ENCODE measurements around the gene ZCCHC14. TPM values are rescaled to one million over a fixed set of nuclear protein-coding genes. Genes with fewer than 3 reads are reported as not detected.
"Not testable (repeated sequence)": the region's sequence is repeated elsewhere in the genome, so short reads cannot be mapped to it uniquely, and the experiment has no call there.

ZCCHC14 gene
- polyA plus RNA-seq, 1 experiment: 2.7 TPM

DNA sequence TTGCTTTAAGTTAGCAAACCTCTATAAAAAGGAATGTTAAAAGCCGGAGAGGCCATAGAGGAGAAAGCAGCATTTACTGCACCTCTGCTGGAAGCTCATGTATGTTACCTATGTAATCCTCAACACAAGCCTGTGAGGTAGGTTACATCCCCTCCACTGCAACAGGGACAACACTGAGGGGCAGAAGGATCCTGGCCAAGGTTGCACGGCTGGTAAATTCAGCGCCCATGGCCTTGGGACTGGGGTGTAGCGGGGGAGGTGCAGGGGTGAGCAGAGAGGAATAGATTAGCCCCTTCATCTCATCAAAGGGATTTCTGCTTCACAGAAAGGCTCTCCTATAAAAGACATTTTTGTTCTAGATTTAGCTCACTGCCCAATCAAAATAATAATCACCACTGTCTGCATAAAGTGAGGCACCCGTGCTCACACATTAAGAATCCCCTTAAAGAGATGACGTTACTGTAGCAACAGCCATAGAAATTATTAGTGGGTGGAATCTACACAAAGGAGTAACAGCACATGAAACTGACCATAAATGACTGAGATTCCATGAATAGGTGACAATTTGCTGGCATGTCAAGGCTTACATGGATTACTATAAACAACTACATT, 3.3 kb downstream of the ZCCHC14 start:
- POLR2A ChIA-PET: no interaction called here
- CTCF ChIA-PET: interaction anchor here (0.6 to 1.1 kb wide), 3 partner anchors 16 to 147 kb away, joined by 3 read pairs; no protein-coding TSS in a partner anchor
- no peaks in the 10 kb centered on the region for H3K27me3 ChIP-seq (ENCODE audit: control insufficient read depth, insufficient read depth, low read length)
- TF ChIP-seq, protein P1, sequence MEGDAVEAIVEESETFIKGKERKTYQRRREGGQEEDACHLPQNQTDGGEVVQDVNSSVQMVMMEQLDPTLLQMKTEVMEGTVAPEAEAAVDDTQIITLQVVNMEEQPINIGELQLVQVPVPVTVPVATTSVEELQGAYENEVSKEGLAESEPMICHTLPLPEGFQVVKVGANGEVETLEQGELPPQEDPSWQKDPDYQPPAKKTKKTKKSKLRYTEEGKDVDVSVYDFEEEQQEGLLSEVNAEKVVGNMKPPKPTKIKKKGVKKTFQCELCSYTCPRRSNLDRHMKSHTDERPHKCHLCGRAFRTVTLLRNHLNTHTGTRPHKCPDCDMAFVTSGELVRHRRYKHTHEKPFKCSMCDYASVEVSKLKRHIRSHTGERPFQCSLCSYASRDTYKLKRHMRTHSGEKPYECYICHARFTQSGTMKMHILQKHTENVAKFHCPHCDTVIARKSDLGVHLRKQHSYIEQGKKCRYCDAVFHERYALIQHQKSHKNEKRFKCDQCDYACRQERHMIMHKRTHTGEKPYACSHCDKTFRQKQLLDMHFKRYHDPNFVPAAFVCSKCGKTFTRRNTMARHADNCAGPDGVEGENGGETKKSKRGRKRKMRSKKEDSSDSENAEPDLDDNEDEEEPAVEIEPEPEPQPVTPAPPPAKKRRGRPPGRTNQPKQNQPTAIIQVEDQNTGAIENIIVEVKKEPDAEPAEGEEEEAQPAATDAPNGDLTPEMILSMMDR (IDR thresholded peaks at IDR 0.05; ENCODE audit: insufficient read depth, low read depth, low read length): no peak
- no peak for DNase-seq (ENCODE audit: low read depth)
- no peak overlapping the region for H3K4me3 ChIP-seq (ENCODE audit: low read depth, low read length)
- peaks cover 1% of the 10 kb centered on the region; the same call in 1 of the 2 replicates for H3K36me3 ChIP-seq (ENCODE audit: control insufficient read depth, insufficient read depth, low read length)

DNA sequence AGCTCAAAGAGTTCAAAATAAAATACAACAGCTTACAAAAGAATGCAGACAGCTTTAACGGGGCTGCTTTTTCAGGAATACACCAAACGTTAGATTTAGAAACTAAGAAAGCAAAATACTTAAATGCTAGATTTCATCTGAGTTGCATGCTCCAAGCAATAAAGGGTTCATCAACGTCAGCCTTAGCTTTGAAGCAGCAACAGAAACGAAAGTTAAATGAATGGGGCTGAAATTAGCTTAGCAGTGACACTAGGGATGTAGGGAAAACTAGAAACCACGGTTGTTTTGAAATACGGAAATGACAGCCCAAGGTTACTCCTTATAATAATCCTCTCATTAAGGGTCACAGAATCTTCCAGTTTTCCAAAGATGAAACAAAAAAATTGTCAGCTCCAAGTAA, 3.9 kb downstream of the ZCCHC14 start:
- H3K4me3 ChIP-seq (ENCODE audit: low read depth, low read length); DNase-seq (ENCODE audit: low read depth); POLR2A ChIA-PET; H3K27me3 ChIP-seq (ENCODE audit: control insufficient read depth, insufficient read depth, low read length); H3K36me3 ChIP-seq (ENCODE audit: control insufficient read depth, insufficient read depth, low read length): not testable (repeated sequence)
- CTCF ChIA-PET: interaction anchor here (0.6 to 1.1 kb wide), 2 partner anchors 16 to 23 kb away, joined by 3 read pairs; no protein-coding TSS in a partner anchor

DNA sequence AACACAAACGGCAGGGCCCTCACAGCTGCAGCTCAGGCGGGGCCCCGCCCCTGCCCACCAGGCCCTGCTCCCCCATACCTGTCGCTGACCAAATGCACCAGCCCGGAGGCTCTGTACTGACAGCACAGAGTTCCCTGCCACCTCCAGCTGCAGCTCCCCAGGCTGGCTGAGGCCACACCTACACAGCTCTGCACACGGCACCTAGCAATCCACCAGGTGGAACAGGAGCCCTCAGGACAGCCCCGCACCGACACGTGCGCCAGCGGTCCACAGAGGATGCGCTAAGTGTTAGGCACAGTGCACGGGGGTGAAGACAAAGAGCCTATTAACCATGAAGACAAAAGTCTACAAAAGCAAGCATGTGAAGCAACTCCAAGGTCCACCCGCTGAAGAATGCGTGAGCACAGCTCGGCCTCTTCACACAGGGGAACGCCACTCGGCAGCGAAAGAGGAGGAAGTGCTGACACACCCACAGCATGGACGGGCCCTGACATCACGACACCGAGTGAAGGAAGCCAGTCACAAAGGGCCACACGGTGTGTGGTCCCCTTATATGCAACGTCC, 5.4 kb downstream of the ZCCHC14 start:
- ChIA-PET POLR2A (no interaction called here), CTCF (interaction anchor here (1.5 kb wide), 2 partner anchors 70 to 95 kb away, joined by 3 to 5 read pairs; no protein-coding TSS in a partner anchor)
- peaks cover 1% of the 10 kb centered on the region; the same call in 1 of the 2 replicates for H3K36me3 ChIP-seq (ENCODE audit: control insufficient read depth, insufficient read depth, low read length)
- TF ChIP-seq, protein P1 (IDR thresholded peaks at IDR 0.05; ENCODE audit: insufficient read depth, low read depth, low read length): no peak
- no peaks in the 10 kb centered on the region for H3K27me3 ChIP-seq (ENCODE audit: control insufficient read depth, insufficient read depth, low read length)
- DNase-seq (ENCODE audit: low read depth): no peak
- H3K4me3 ChIP-seq (ENCODE audit: low read depth, low read length): no peak overlapping the region

DNA sequence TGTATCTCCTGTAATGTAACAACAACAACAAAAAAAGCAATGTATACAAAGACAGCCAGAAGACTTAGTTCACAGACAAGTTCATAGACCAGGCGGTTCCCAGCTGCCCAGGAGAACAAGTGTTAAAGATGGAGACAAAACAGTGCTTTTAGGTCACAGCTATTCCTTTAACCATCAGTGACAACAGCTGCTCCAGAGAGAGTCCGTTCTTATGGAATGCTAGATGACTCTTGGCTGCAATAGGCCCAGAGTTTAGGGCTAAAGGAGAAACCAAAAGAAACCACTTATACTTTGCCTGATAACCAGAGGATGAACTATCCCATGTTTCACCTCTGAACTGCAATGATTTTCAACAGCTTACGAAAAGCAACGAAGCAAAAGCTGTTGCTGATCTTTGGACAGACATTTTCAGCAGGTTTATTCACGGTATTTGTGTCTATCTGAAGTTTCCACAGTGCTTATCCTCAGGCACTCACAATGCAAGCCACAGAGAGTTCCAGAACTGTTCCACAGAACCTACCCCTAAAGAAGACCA, 6.0 kb downstream of the ZCCHC14 start:
- Histone ChIP-seq H3K4me3 (ENCODE audit: low read depth, low read length) (no peak overlapping the region), H3K27me3 (ENCODE audit: control insufficient read depth, insufficient read depth, low read length) (no peaks in the 10 kb centered on the region), H3K36me3 (ENCODE audit: control insufficient read depth, insufficient read depth, low read length) (peaks cover 1% of the 10 kb centered on the region; the same call in 1 of the 2 replicates)
- ChIA-PET POLR2A (no interaction called here), CTCF (interaction anchor here (1.5 kb wide), 2 partner anchors 70 to 96 kb away, joined by 3 to 5 read pairs; no protein-coding TSS in a partner anchor)
- TF ChIP-seq, protein P1 (IDR thresholded peaks at IDR 0.05; ENCODE audit: insufficient read depth, low read depth, low read length): no peak
- DNase-seq (ENCODE audit: low read depth): no peak

DNA sequence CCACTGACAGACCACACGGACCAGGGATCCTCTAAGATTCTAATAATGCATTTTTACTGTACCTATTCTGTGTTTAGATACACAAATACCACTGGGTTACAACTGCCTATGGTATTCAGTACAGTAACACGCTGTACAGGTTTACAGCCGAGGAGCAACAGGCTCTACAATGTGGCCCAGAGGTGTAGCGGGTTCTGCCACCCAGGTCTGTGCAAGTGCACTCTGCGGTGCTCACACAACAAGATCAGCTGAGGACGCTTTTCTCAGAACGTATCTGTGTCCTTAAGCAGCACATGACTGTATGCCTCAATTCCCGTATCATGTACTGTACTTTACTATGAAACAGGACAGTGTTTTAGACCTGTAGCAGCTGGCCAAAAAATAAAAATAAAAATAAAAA, 6.5 kb downstream of the ZCCHC14 start:
- Histone ChIP-seq H3K4me3 (ENCODE audit: low read depth, low read length) (no peak overlapping the region), H3K36me3 (ENCODE audit: control insufficient read depth, insufficient read depth, low read length) (no peaks in the 10 kb centered on the region), H3K27me3 (ENCODE audit: control insufficient read depth, insufficient read depth, low read length) (no peaks in the 10 kb centered on the region)
- no peak for DNase-seq (ENCODE audit: low read depth)
- TF ChIP-seq, protein P1 (IDR thresholded peaks at IDR 0.05; ENCODE audit: insufficient read depth, low read depth, low read length): no peak
- CTCF ChIA-PET: interaction anchor here (1.5 kb wide), 2 partner anchors 69 to 96 kb away, joined by 3 to 5 read pairs; no protein-coding TSS in a partner anchor
- POLR2A ChIA-PET: no interaction called here

DNA sequence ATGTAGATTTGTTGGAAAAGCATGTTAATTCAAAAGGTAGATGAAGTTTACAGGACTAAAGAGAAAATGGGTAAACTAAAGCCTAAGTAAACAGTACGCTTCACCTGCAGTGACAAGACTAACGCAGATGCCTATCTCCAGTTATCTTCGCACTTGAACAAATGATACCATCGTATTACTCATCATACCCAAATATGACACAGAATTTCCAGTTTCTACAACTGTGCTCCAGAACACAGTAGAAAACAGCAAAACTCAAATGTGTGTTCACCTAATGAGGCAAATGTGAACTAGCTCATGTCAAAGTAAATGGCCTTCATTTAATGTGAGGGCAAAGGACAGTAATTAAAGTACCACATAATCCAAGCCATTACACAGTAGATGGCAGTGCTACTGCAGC, 7.0 kb downstream of the ZCCHC14 start:
- H3K4me3 ChIP-seq (ENCODE audit: low read depth, low read length); POLR2A ChIA-PET; H3K36me3 ChIP-seq (ENCODE audit: control insufficient read depth, insufficient read depth, low read length); H3K27me3 ChIP-seq (ENCODE audit: control insufficient read depth, insufficient read depth, low read length); DNase-seq (ENCODE audit: low read depth): not testable (repeated sequence)
- CTCF ChIA-PET: interaction anchor here (1.5 kb wide), 1 partner anchor 69 kb away, joined by 5 read pairs; no protein-coding TSS in a partner anchor

Measured in BJ (cell line).